H9 (cell line): ENCODE results near the gene CFAP157. TPM values are rescaled to one million over a fixed set of nuclear protein-coding genes. Genes with fewer than 3 reads are reported as not detected.

Experiments used
- DNase-seq: peaks from one replicate; pipeline ENCODE4 v3.0.0-alpha.2; 2017
- H2AFZ ChIP-seq: one replicate; pipeline ENCODE4 v1.6.1; 2013; ENCODE audit warnings: mild to moderate bottlenecking, low read length, control low read depth, moderate library complexity
- H2AK5ac ChIP-seq: 2 replicates; pipeline ENCODE4 v1.6.1; 2013; ENCODE audit warnings: low read length, control low read depth, mixed read lengths; ENCODE audit not compliant: insufficient read length
- H2BK120ac ChIP-seq: one replicate; pipeline ENCODE4 v1.6.1; 2013; ENCODE audit warnings: low read depth, mild to moderate bottlenecking, low read length, control low read depth, inconsistent platforms; ENCODE audit not compliant: poor library complexity, severe bottlenecking
- H2BK12ac ChIP-seq: 2 replicates; pipeline ENCODE4 v1.6.1; 2013; ENCODE audit warnings: low read length, control low read depth, mixed read lengths, low read depth; ENCODE audit not compliant: insufficient read length
- H2BK15ac ChIP-seq: 2 replicates; pipeline ENCODE4 v1.6.1; 2013; ENCODE audit warnings: low read depth, low read length, control low read depth
- H2BK20ac ChIP-seq: one replicate; pipeline ENCODE4 v1.6.1; 2013; ENCODE audit warnings: low read depth, mild to moderate bottlenecking, low read length, control low read depth, inconsistent platforms; ENCODE audit not compliant: poor library complexity, severe bottlenecking
- H2BK5ac ChIP-seq: 2 replicates; pipeline ENCODE4 v1.6.1; 2013; ENCODE audit warnings: low read length, control low read depth, mixed read lengths; ENCODE audit not compliant: insufficient read length
- H3K14ac ChIP-seq: 2 replicates; pipeline ENCODE4 v1.6.1; 2013; ENCODE audit warnings: low read length, control low read depth; ENCODE audit not compliant: insufficient read depth
- H3K18ac ChIP-seq: 2 replicates; pipeline ENCODE4 v1.6.1; 2013; ENCODE audit warnings: low read depth, mild to moderate bottlenecking, mixed read lengths, low read length, control low read depth; ENCODE audit not compliant: insufficient read length
- H3K23ac ChIP-seq: 2 replicates; pipeline ENCODE4 v1.6.1; 2013; ENCODE audit warnings: low read length, control low read depth, mixed read lengths, low read depth; ENCODE audit not compliant: insufficient read length
- H3K23me2 ChIP-seq: 2 replicates; pipeline ENCODE4 v1.6.1; 2013; ENCODE audit warnings: low read depth, mild to moderate bottlenecking, mixed read lengths, low read length, control low read depth; ENCODE audit not compliant: insufficient read length, poor library complexity, severe bottlenecking
- H3K27ac ChIP-seq: 2 replicates; pipeline ENCODE4 v1.5.1; 2013; ENCODE audit warnings: low read length, control low read depth, mixed read lengths, low read depth; ENCODE audit not compliant: insufficient read length
- H3K27me3 ChIP-seq: 2 replicates; pipeline ENCODE4 v1.6.1; 2013; ENCODE audit warnings: low read length, control low read depth, inconsistent platforms; ENCODE audit not compliant: insufficient read depth
- H3K4ac ChIP-seq: 2 replicates; pipeline ENCODE4 v1.6.1; 2013; ENCODE audit warnings: low read depth, mild to moderate bottlenecking, control low read depth, inconsistent platforms, low read length, moderate library complexity
- H3K4me1 ChIP-seq: 2 replicates; pipeline ENCODE4 v1.6.1; 2013; ENCODE audit warnings: low read length, control low read depth, inconsistent platforms; ENCODE audit not compliant: insufficient read depth
- H3K4me2 ChIP-seq: 2 replicates; pipeline ENCODE4 v1.6.1; 2013; ENCODE audit warnings: low read length, control low read depth, mixed read lengths; ENCODE audit not compliant: insufficient read length, insufficient read depth
- H3K56ac ChIP-seq: 2 replicates; pipeline ENCODE4 v1.6.1; 2013; ENCODE audit warnings: low read depth, mild to moderate bottlenecking, mixed read lengths, low read length, control low read depth; ENCODE audit not compliant: insufficient read length
- H3K79me1 ChIP-seq: 2 replicates; pipeline ENCODE4 v1.6.1; 2013; ENCODE audit warnings: low read depth, mild to moderate bottlenecking, moderate library complexity, low read length, control low read depth, inconsistent platforms; ENCODE audit not compliant: insufficient read depth, poor library complexity, severe bottlenecking
- H3K79me2 ChIP-seq: 2 replicates; pipeline ENCODE4 v1.6.1; 2013; ENCODE audit warnings: low read length, control low read depth, inconsistent platforms; ENCODE audit not compliant: insufficient read depth
- H3K9ac ChIP-seq: 2 replicates; pipeline ENCODE4 v1.6.1; 2013; ENCODE audit warnings: low read length, control low read depth, mixed read lengths; ENCODE audit not compliant: insufficient read length; ENCODE audit errors: extremely low read depth
- H3K9me3 ChIP-seq: one replicate; pipeline ENCODE4 v1.6.1; 2013; ENCODE audit warnings: low read depth, low read length, inconsistent platforms; ENCODE audit not compliant: control insufficient read depth
- H3T11ph ChIP-seq: one replicate; pipeline ENCODE4 v1.6.1; 2013; ENCODE audit warnings: mild to moderate bottlenecking, low read length, control low read depth, inconsistent platforms
- H4K20me1 ChIP-seq: one replicate; pipeline ENCODE4 v1.6.1; 2013; ENCODE audit not compliant: control insufficient read depth, insufficient read length, insufficient read depth
- H4K5ac ChIP-seq: 2 replicates; pipeline ENCODE4 v1.6.1; 2013; ENCODE audit warnings: low read depth, mild to moderate bottlenecking, mixed read lengths, low read length, control low read depth; ENCODE audit not compliant: insufficient read length
- H4K8ac ChIP-seq: replicated peaks from 2 replicates; pipeline ENCODE4 v1.6.1; 2013; ENCODE audit warnings: low read length, control low read depth, mixed read lengths, low read depth; ENCODE audit not compliant: insufficient read length
- H4K91ac ChIP-seq: 2 replicates; pipeline ENCODE4 v1.6.1; 2013; ENCODE audit warnings: low read depth, mild to moderate bottlenecking, moderate library complexity, mixed read lengths, low read length, control low read depth; ENCODE audit not compliant: insufficient read length
- H3K27ac Mint-ChIP-seq, 3 experiments: 2 replicates in 2 of 3; 3 replicates in 1 of 3; pipeline ENCODE4 v1.8.0; 2020 to 2021; ENCODE audit warnings: mixed read lengths in 3 of 3, mild to moderate bottlenecking in 1 of 3, moderate library complexity in 1 of 3
- H3K27me3 Mint-ChIP-seq: 2 replicates; pipeline ENCODE4 v1.8.0; 2021; ENCODE audit warnings: low read depth, mild to moderate bottlenecking, moderate library complexity, mixed read lengths
- H3K36me3 Mint-ChIP-seq, 3 experiments: 2 replicates in 2 of 3; 3 replicates in 1 of 3; pipeline ENCODE4 v1.8.0; 2020 to 2021; ENCODE audit warnings: low read depth in 3 of 3, mixed read lengths in 3 of 3; ENCODE audit not compliant: insufficient read depth in 1 of 3
- H3K4me1 Mint-ChIP-seq, 2 experiments: 2 replicates each; pipeline ENCODE4 v1.8.0; 2020; ENCODE audit warnings: mixed read lengths in 2 of 2
- H3K4me3 Mint-ChIP-seq, 2 experiments: 2 replicates in 1 of 2; 3 replicates in 1 of 2; pipeline ENCODE4 v1.8.0; 2020 to 2021; ENCODE audit warnings: mild to moderate bottlenecking in 2 of 2, mixed read lengths in 2 of 2, moderate library complexity in 1 of 2
- H3K9me3 Mint-ChIP-seq, 2 experiments: 2 replicates in 1 of 2; 3 replicates in 1 of 2; pipeline ENCODE4 v1.8.0; 2020; ENCODE audit warnings: mild to moderate bottlenecking in 2 of 2, mixed read lengths in 2 of 2, moderate library complexity in 1 of 2
- WGBS: extraction: QIAGEN DNeasy Blood & Tissue Kit; methylation state at CpG from one replicate; pipeline ENCODE4 v1.1.7; 2013; ENCODE audit warnings: missing lambda C conversion rate, low lambda C conversion rate, mixed read lengths; ENCODE audit not compliant: insufficient read length; ENCODE audit errors: extremely low coverage; 5-methylcytosine and 5-hydroxymethylcytosine counted together
- total RNA-seq: library from RNA; stranded (reverse); gene quantifications from 2 replicates; pipeline ENCODE4 v1.2.1, GENCODE V29; 2021
- TF ChIP-seq, protein P1 (sequence below): fragments of 200-600 bp; sonication (generic); conservative IDR thresholded peaks from 3 replicates; pipeline ENCODE4 v1.8.0; 2021; ENCODE audit warnings: antibody characterized with exemption, mild to moderate bottlenecking

CFAP157 gene
- total RNA-seq, 1 experiment from 2014 or later: 0.22 TPM

DNA sequence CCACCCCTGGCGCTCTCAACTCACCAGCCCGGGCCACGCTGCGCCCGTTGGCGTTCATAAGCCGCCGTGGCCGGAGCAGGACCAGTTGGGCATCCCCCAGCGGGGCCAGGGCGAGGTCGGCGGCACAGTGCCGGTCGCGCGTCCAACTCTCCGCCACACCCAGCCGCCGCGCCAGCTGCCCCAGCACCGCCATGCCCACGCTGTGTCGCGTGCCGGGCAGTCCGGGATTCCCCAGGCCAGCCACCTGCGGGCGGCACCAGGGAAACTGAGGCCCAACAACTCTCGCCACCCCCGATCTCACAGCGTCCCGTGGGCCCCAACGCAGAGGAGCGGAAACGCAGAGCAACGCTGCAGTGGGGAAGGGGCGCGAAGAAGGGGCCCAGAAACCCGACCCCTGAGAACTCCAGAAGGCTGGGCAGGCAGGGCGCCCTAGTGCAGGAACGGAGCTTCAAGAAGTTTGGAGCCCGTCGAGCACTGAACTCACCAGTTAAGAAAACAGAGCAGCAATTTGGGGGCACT, 8.2 kb downstream of the CFAP157 start:
- Mint-ChIP-seq H3K4me1 (peaks cover 24 to 33% of the 10 kb centered on the region in 2 experiments), H3K27ac (peak overlapping the region in 1 of 3 experiments; percentile 93; a peak in 1 of 7 replicates), H3K27me3 (peaks cover 7% of the 10 kb centered on the region), H3K9me3 (no peaks in the 10 kb centered on the region), H3K4me3 (peak overlapping the region; percentile 89 to 98), H3K36me3 (no peaks in the 10 kb centered on the region; a peak in 1 of 7 replicates)
- Histone ChIP-seq H3K27ac (no peak overlapping the region), H3K4ac (no peak overlapping the region), H3K9me3 (no peaks in the 10 kb centered on the region), H2BK12ac (no peak overlapping the region), H4K8ac (no peak overlapping the region), H2BK5ac (no peak overlapping the region), H3K9ac (no peak overlapping the region), H2AFZ (no peak overlapping the region), H4K91ac (no peak overlapping the region), H4K20me1 (no peaks in the 10 kb centered on the region), H2AK5ac (no peak overlapping the region), H3T11ph (no peak overlapping the region), H4K5ac (no peak overlapping the region), H3K18ac (peak overlapping the region; percentile 39), H3K23ac (no peak overlapping the region), H3K4me1 (no peaks in the 10 kb centered on the region; the same call in 1 of the 2 replicates), H3K56ac (no peak overlapping the region), H3K79me2 (no peaks in the 10 kb centered on the region), H2BK15ac (no peak overlapping the region), H3K27me3 (no peaks in the 10 kb centered on the region), H3K23me2 (peaks cover 13% of the 10 kb centered on the region), H3K79me1 (no peaks in the 10 kb centered on the region), H3K4me2 (peak overlapping the region; percentile 54), H2BK120ac (no peak overlapping the region), H2BK20ac (no peak overlapping the region), H3K14ac (peak overlapping the region; percentile 27; the same call in 1 of the 2 replicates)
- DNase-seq: no peak
- no CpG with 5 or more reads among the region's 44 CpGs for WGBS
- TF ChIP-seq, protein P1, sequence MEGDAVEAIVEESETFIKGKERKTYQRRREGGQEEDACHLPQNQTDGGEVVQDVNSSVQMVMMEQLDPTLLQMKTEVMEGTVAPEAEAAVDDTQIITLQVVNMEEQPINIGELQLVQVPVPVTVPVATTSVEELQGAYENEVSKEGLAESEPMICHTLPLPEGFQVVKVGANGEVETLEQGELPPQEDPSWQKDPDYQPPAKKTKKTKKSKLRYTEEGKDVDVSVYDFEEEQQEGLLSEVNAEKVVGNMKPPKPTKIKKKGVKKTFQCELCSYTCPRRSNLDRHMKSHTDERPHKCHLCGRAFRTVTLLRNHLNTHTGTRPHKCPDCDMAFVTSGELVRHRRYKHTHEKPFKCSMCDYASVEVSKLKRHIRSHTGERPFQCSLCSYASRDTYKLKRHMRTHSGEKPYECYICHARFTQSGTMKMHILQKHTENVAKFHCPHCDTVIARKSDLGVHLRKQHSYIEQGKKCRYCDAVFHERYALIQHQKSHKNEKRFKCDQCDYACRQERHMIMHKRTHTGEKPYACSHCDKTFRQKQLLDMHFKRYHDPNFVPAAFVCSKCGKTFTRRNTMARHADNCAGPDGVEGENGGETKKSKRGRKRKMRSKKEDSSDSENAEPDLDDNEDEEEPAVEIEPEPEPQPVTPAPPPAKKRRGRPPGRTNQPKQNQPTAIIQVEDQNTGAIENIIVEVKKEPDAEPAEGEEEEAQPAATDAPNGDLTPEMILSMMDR: no peak
